Transverse colon (tissue), 4 donors: ENCODE measurements around the gene THSD4. TPM values are rescaled to one million over a fixed set of nuclear protein-coding genes. Genes with fewer than 3 reads are reported as not detected.

Source experiments
- DNase-seq: peaks from one replicate; pipeline ENCODE4 v3.0.0-alpha.2; 2019
- H3K27ac ChIP-seq, 4 donors: fragments of 200-600 bp; sonication (generic); 2 replicates each; pipeline ENCODE4 v1.5.1; 2016 to 2018; ENCODE audit warnings: inconsistent platforms in 4 of 4
- H3K27me3 ChIP-seq: fragments of 200-600 bp; sonication (generic); 2 replicates; pipeline ENCODE4 v1.5.1; 2017; ENCODE audit warnings: inconsistent platforms
- H3K36me3 ChIP-seq, 4 donors: fragments of 200-600 bp; sonication (generic); 2 replicates each; pipeline ENCODE4 v1.5.1; 2017 to 2019; ENCODE audit warnings: inconsistent platforms in 4 of 4
- H3K4me1 ChIP-seq, 4 donors: fragments of 200-600 bp; sonication (generic); 2 replicates each; pipeline ENCODE4 v1.5.1; 2017 to 2020; ENCODE audit warnings: inconsistent platforms in 4 of 4
- H3K4me3 ChIP-seq, 4 donors: fragments of 200-600 bp; sonication (generic); 1 replicate in 1 of 4; 2 replicates in 3 of 4; pipeline versions ENCODE4 v1.5.1 to v1.6.1; 2017 to 2019; ENCODE audit warnings: inconsistent platforms in 4 of 4
- H3K9me3 ChIP-seq, 2 donors: fragments of 200-600 bp; sonication (generic); 2 replicates each; pipeline ENCODE4 v1.5.1; 2017 to 2019; ENCODE audit warnings: inconsistent platforms in 2 of 2
- EP300 ChIP-seq: sonication (generic); formaldehyde crosslinking; IDR thresholded peaks from one replicate; pipeline ENCODE4 v1.6.1; 2017; ENCODE audit warnings: antibody characterized with exemption, low read depth
- POLR2A ChIP-seq: fragments of 450-650 bp; IDR thresholded peaks from one replicate; pipeline ENCODE4 v1.6.1; 2016; ENCODE audit warnings: antibody characterized with exemption, mild to moderate bottlenecking, moderate library complexity
- POLR2AphosphoS5 ChIP-seq, 3 donors: sonication (generic); formaldehyde crosslinking; IDR thresholded peaks; one replicate each; pipeline ENCODE4 v1.6.1; 2016; ENCODE audit warnings: antibody characterized with exemption in 3 of 3
- WGBS, 2 donors: methylation state at CpG; one replicate each; pipeline ENCODE4 v1.1.5; 2018; ENCODE audit warnings: low coverage in 1 of 2; 5-methylcytosine and 5-hydroxymethylcytosine counted together
- in situ Hi-C, 4 donors: fragments of 200-750 bp; cut with MboI; loops; one replicate each; pipeline versions ENCODE4 v1.15.0 to v1.15.1; 2017; ENCODE audit warnings: low sequenced_read_pairs in 3 of 4, low pct_ligation_motif_present in 1 of 4, low pct_unique_long_range_greater_than_20kb in 1 of 4
- intact Hi-C: fragments of 100-400 bp; cut with DNase I; formaldehyde crosslinking; loops from one replicate; pipeline ENCODE4 v1.15.1; 2023; ENCODE audit warnings: low total_unique reads
- total RNA-seq, 4 donors: library from RNA; depleted of rRNA; stranded (reverse); fragments of >200 nt; gene quantifications; one replicate each; pipeline ENCODE4 v1.1.0, GENCODE V29; 2016
- TF ChIP-seq, protein P1 (sequence below), 5 experiments: fragments of 200-600 bp in 3 of 5; fragments of 450-650 bp in 2 of 5; sonication (generic) in 3 of 5; IDR thresholded peaks; 1 replicate in 2 of 5; 2 replicates in 3 of 5; pipeline ENCODE4 v1.5.1; 2016 to 2017; ENCODE audit warnings: antibody characterized with exemption in 5 of 5, inconsistent platforms in 3 of 5, mild to moderate bottlenecking in 2 of 5, moderate library complexity in 1 of 5

Gene THSD4
- total RNA-seq, 4 donors from 2014 or later = 13.3 to 57.2 (median 47.4) TPM

DNA sequence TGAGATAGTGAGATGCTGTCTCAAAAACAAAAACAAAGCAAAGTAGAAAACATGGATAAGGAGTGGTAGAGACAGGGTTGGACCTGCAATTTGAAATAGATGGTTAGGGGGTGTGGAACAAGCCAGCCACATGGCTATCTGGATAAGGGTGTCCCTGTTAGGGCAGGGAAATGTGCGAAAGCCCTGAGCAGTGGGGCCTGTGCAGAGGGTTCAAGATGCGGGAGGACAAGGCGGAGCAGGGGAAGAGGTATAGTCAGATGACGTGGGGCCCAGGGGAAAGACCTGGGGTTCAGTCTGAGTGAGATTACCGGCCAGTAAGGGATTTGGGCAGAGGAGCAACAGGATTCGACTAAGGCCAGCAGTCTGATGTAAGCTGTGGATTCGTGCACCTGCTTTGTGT, 676.7 kb downstream of the THSD4 start:
- Histone ChIP-seq H3K36me3 (no peaks in the 10 kb centered on the region), H3K4me1 (peaks cover 0 to 4% (median 0%) of the 10 kb centered on the region in 4 donors), H3K9me3 (no peaks in the 10 kb centered on the region), H3K27ac (no peak overlapping the region), H3K4me3 (no peak overlapping the region), H3K27me3 (no peaks in the 10 kb centered on the region)
- TF ChIP-seq POLR2AphosphoS5 (IDR thresholded peaks at IDR 0.05) = no peak
- no peak for TF ChIP-seq POLR2A
- TF ChIP-seq EP300 = no peak
- TF ChIP-seq, protein P1, sequence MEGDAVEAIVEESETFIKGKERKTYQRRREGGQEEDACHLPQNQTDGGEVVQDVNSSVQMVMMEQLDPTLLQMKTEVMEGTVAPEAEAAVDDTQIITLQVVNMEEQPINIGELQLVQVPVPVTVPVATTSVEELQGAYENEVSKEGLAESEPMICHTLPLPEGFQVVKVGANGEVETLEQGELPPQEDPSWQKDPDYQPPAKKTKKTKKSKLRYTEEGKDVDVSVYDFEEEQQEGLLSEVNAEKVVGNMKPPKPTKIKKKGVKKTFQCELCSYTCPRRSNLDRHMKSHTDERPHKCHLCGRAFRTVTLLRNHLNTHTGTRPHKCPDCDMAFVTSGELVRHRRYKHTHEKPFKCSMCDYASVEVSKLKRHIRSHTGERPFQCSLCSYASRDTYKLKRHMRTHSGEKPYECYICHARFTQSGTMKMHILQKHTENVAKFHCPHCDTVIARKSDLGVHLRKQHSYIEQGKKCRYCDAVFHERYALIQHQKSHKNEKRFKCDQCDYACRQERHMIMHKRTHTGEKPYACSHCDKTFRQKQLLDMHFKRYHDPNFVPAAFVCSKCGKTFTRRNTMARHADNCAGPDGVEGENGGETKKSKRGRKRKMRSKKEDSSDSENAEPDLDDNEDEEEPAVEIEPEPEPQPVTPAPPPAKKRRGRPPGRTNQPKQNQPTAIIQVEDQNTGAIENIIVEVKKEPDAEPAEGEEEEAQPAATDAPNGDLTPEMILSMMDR (IDR thresholded peaks at IDR 0.05) = no peak
- intact Hi-C loops = no loop called here
- no peak for DNase-seq
- in situ Hi-C loops = no loop called here
- 87 to 94% methylated on average over 7 of the region's 7 CpGs for WGBS, 2 donors

DNA sequence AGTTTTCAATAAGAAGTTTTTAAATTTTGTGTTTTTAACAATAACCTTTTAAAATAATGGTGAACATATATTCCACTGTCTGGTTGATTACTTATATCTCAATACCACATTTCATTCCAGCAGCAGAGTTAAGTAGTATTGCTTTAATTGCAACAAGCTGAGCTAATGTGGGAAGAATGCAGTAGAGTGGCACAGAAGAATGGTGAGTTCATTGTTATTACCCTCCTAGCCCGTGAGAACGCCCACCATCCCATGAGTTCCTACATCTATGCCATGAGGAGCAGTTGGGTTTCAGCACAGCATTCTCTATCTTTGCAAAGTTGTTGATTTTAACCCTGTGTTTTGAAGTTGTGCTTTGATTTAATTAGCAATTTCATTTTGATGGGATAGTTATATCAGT, 677.2 kb downstream of the THSD4 start:
- no peaks in the 10 kb centered on the region for H3K36me3 ChIP-seq
- no peak overlapping the region for H3K4me3 ChIP-seq
- no peaks in the 10 kb centered on the region for H3K27me3 ChIP-seq
- H3K9me3 ChIP-seq = no peaks in the 10 kb centered on the region
- in situ Hi-C loops (no loop called here), intact Hi-C loops (no loop called here)
- 47 to 60% methylated on average over 2 of the region's 2 CpGs for WGBS, 2 donors
- H3K27ac ChIP-seq = no peak overlapping the region
- peaks cover 0 to 4% (median 0%) of the 10 kb centered on the region in 4 donors for H3K4me1 ChIP-seq
- TF ChIP-seq POLR2AphosphoS5 (IDR thresholded peaks at IDR 0.05) (no peak), EP300 (no peak), POLR2A (no peak)
- TF ChIP-seq, protein P1 (IDR thresholded peaks at IDR 0.05) = no peak
- no peak for DNase-seq

DNA sequence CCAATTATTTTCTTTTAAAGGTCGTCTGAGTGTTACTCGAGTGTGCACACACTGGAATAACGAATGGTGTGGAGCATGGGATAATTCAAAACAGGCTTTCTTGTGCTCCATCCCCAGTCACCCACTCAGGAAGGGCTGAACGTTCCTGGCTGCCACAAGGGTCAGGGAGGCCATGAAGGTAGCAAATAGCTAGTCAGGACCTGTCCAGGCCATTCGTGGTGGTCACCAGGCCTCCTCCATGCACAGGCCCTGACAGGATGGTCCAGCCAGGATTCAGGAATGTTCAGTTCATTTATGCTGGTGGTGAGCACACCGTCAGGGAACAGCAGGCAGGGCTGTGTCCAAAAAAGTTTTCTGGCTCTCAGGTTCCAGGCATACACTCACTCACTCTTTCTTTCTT, 683.4 kb downstream of the THSD4 start:
- H3K27me3 ChIP-seq = no peaks in the 10 kb centered on the region
- no peak for DNase-seq
- no peak overlapping the region for H3K4me3 ChIP-seq
- no peaks in the 10 kb centered on the region for H3K9me3 ChIP-seq
- 80 to 86% methylated on average over 1 to 6 of the region's 6 CpGs for WGBS, 2 donors
- intact Hi-C loops = no loop called here
- in situ Hi-C loops = no loop called here
- TF ChIP-seq EP300 (no peak), POLR2AphosphoS5 (IDR thresholded peaks at IDR 0.05) (no peak), POLR2A (no peak)
- TF ChIP-seq, protein P1 (IDR thresholded peaks at IDR 0.05) = no peak
- H3K27ac ChIP-seq = no peak overlapping the region
- no peaks in the 10 kb centered on the region for H3K36me3 ChIP-seq
- peaks cover 0 to 8% (median 5%) of the 10 kb centered on the region in 4 donors for H3K4me1 ChIP-seq

- H3K27ac ChIP-seq = no peak overlapping the region
Measured at GRCh38 chr15:71800190-71800589, 684.9 kb downstream of the THSD4 start.

More at GRCh38 chr15:71800190-71800589, 684.9 kb downstream of the THSD4 start:
- no peak for TF ChIP-seq POLR2AphosphoS5 (IDR thresholded peaks at IDR 0.05)
- TF ChIP-seq, protein P1 (IDR thresholded peaks at IDR 0.05) = no peak
- TF ChIP-seq EP300 = no peak
- no peak for TF ChIP-seq POLR2A
- H3K4me1 ChIP-seq = peaks cover 0 to 8% (median 5%) of the 10 kb centered on the region in 4 donors
- no peak overlapping the region for H3K4me3 ChIP-seq
- in situ Hi-C loops (loop anchor here in 2 of 4 donors (10.0 to 25.0 kb wide), 3 partner anchors 345 to 362 kb away; no protein-coding TSS in a partner anchor), intact Hi-C loops (loop anchor here (10.0 kb wide), 1 partner anchor 55 kb away; no protein-coding TSS in a partner anchor)
- WGBS, 2 donors = 100% methylated on average over 3 of the region's 3 CpGs; no CpG with 5 or more reads in 1 of the 2 donors
- no peak for DNase-seq
- H3K9me3 ChIP-seq = no peaks in the 10 kb centered on the region
- no peaks in the 10 kb centered on the region for H3K36me3 ChIP-seq
- H3K27me3 ChIP-seq = no peaks in the 10 kb centered on the region
